GM12878 (cell line): ENCODE data around the gene FNDC3B. TPM values are rescaled to one million over a fixed set of nuclear protein-coding genes. Genes with fewer than 3 reads are reported as not detected.

Experiments
- ATAC-seq: fragments of 200-7000 bp; cut with Tn5 transposase; 3 replicates; pipeline ENCODE4 v1.9.1; 2020; ENCODE audit warnings: mild to moderate bottlenecking, moderate library complexity
- BruUV-seq: library from RNA; stranded (reverse); fragments of 400-500 nt; replicated peaks from 2 replicates; lab custom pipeline; 2021; lab: Mats Ljungman, UMichigan
- CTCF ChIA-PET: fragments of 300-600 bp; sonication (Branson Sonifier 250); formaldehyde crosslinking; extraction: SDS; loops from one replicate; lab custom pipeline; 2021; ENCODE audit warnings: inconsistent platforms; lab: Yijun Ruan, JAX
- POLR2A ChIA-PET: fragments of 350-600 bp; formaldehyde crosslinking; extraction: SDS; loops from one replicate; lab custom pipeline; 2021; ENCODE audit warnings: inconsistent platforms; lab: Charles Lee
- RAD21 ChIA-PET: fragments of 300-600 bp; sonication (Branson Sonifier 250); formaldehyde crosslinking; loops from one replicate; lab custom pipeline; 2023; ENCODE audit warnings: antibody characterized with exemption; ENCODE audit not compliant: unreplicated experiment; lab: Charles Lee
- SMC1A ChIA-PET: fragments of 300-600 bp; sonication (Branson Sonifier 250); formaldehyde crosslinking; loops from one replicate; lab custom pipeline; 2023; ENCODE audit not compliant: unreplicated experiment, uncharacterized antibody; lab: Charles Lee
- DNase-seq: peaks from one replicate; pipeline ENCODE4 v3.0.0-alpha.2; 2011; ENCODE audit warnings: low read depth, low spot score
- FAIRE-seq: peaks from 3 replicates; lab custom pipeline; 2011; peaks lifted over from hg19 to GRCh38; lab: Jason Lieb, UNC
- H2AFZ ChIP-seq: 2 replicates; pipeline ENCODE4 v1.6.0; 2011; ENCODE audit warnings: low read depth, low read length, control low read depth; ENCODE audit not compliant: control insufficient read depth
- H3K27ac ChIP-seq: 2 replicates; pipeline ENCODE4 v1.5.1; 2011; ENCODE audit warnings: control low read depth; ENCODE audit not compliant: control insufficient read depth, insufficient read depth
- H3K27me3 ChIP-seq, 2 experiments: replicated peaks in 1 of 2; 2 replicates each; pipeline versions ENCODE4 v1.6.0 to v1.6.1; 2011; ENCODE audit warnings: low read length in 1 of 2; ENCODE audit not compliant: control insufficient read depth in 2 of 2, insufficient read depth in 2 of 2
- H3K36me3 ChIP-seq, 2 experiments: 2 replicates each; pipeline ENCODE4 v1.5.1; 2011; ENCODE audit warnings: low read length in 1 of 2; ENCODE audit not compliant: control insufficient read depth in 2 of 2, insufficient read depth in 2 of 2
- H3K4me1 ChIP-seq: 2 replicates; pipeline ENCODE4 v1.6.1; 2011; ENCODE audit warnings: mild to moderate bottlenecking, low read length, moderate library complexity, mixed read lengths; ENCODE audit not compliant: control insufficient read depth, insufficient read depth
- H3K4me2 ChIP-seq: 2 replicates; pipeline ENCODE4 v1.6.0; 2011; ENCODE audit warnings: control low read depth; ENCODE audit not compliant: control insufficient read depth, insufficient read depth
- H3K4me3 ChIP-seq: fragments of 200-600 bp; sonication (generic); 2 replicates; pipeline ENCODE4 v1.5.1; 2016
- H3K79me2 ChIP-seq: 2 replicates; pipeline ENCODE4 v1.6.0; 2011; ENCODE audit warnings: low read length; ENCODE audit not compliant: control insufficient read depth, insufficient read depth
- H3K9ac ChIP-seq: 2 replicates; pipeline ENCODE4 v1.8.0; 2011; ENCODE audit warnings: low read length, control low read depth, mixed read lengths; ENCODE audit not compliant: control insufficient read depth, insufficient read depth
- H3K9me3 ChIP-seq: replicated peaks from 3 replicates; pipeline ENCODE4 v1.5.1; 2011; ENCODE audit warnings: mild to moderate bottlenecking, low read length; ENCODE audit not compliant: control insufficient read depth, insufficient read depth
- H4K20me1 ChIP-seq: 2 replicates; pipeline ENCODE4 v1.6.0; 2011; ENCODE audit not compliant: control insufficient read depth, insufficient read depth
- CREM ChIP-seq: IDR thresholded peaks from 2 replicates; pipeline ENCODE4 v1.6.1; 2014; ENCODE audit warnings: antibody characterized with exemption, low read depth
- CTCF ChIP-seq, 3 experiments: IDR thresholded peaks in 2 of 3; conservative IDR thresholded peaks in 1 of 3; 2 replicates each; pipeline ENCODE4 v1.5.1; 2011; ENCODE audit warnings: low read depth in 3 of 3, low read length in 3 of 3, mild to moderate bottlenecking in 3 of 3, control low read depth in 2 of 3, moderate library complexity in 2 of 3, inconsistent platforms in 1 of 3, mixed read lengths in 1 of 3; ENCODE audit not compliant: control insufficient read depth in 2 of 3, insufficient read depth in 1 of 3; ENCODE audit errors: extremely low read depth in 1 of 3
- E2F8 ChIP-seq: fragments of 450-650 bp; IDR thresholded peaks from 2 replicates; pipeline ENCODE4 v1.6.1; 2018; ENCODE audit warnings: mild to moderate bottlenecking, low read depth, moderate library complexity; ENCODE audit not compliant: partially characterized antibody
- EP300 ChIP-seq, 2 experiments: fragments of 150-350 bp in 1 of 2; IDR thresholded peaks; 2 replicates each; pipeline ENCODE4 v1.6.1; 2011 to 2012; ENCODE audit warnings: low read depth in 2 of 2, low read length in 2 of 2, borderline replicate concordance in 1 of 2, improper control_type of control experiment in 1 of 2, inconsistent platforms in 1 of 2; ENCODE audit not compliant: control insufficient read depth in 1 of 2
- MTA2 ChIP-seq: fragments of 450-650 bp; IDR thresholded peaks from 2 replicates; pipeline ENCODE4 v1.6.1; 2016; ENCODE audit warnings: low read depth, mild to moderate bottlenecking, moderate library complexity
- NR2F1 ChIP-seq: fragments of 450-650 bp; conservative IDR thresholded peaks from 2 replicates; pipeline ENCODE4 v1.6.1; 2017; ENCODE audit warnings: mild to moderate bottlenecking
- PAX8 ChIP-seq: fragments of 450-650 bp; IDR thresholded peaks from 2 replicates; pipeline ENCODE4 v1.6.1; 2017; ENCODE audit warnings: mild to moderate bottlenecking, moderate library complexity
- POU2F2 ChIP-seq: IDR thresholded peaks from 3 replicates; pipeline ENCODE4 v1.6.1; 2011; ENCODE audit warnings: low read depth, mild to moderate bottlenecking, low read length, borderline replicate concordance
- RBBP5 ChIP-seq: fragments of 200-600 bp; sonication (generic); conservative IDR thresholded peaks from 2 replicates; pipeline ENCODE4 v1.6.1; 2016
- SMAD1 ChIP-seq: fragments of 450-650 bp; IDR thresholded peaks from 2 replicates; pipeline ENCODE4 v1.6.1; 2018; ENCODE audit warnings: mild to moderate bottlenecking, low read depth; ENCODE audit not compliant: partially characterized antibody
- STAT1 ChIP-seq: fragments of 450-650 bp; conservative IDR thresholded peaks from 2 replicates; pipeline ENCODE4 v1.6.1; 2014; ENCODE audit warnings: antibody characterized with exemption, mild to moderate bottlenecking
- TCF3 ChIP-seq: IDR thresholded peaks from 2 replicates; pipeline ENCODE4 v1.6.1; 2012; ENCODE audit warnings: low read depth, mild to moderate bottlenecking, low read length, borderline replicate concordance; ENCODE audit not compliant: insufficient read depth
- USF2 ChIP-seq: IDR thresholded peaks from 2 replicates; pipeline ENCODE4 v1.6.1; 2011; ENCODE audit warnings: low read depth, low read length, improper control_type of control experiment, borderline replicate concordance
- ZBTB40 ChIP-seq: fragments of 450-650 bp; IDR thresholded peaks from 2 replicates; pipeline ENCODE4 v1.6.1; 2016; ENCODE audit warnings: mild to moderate bottlenecking, moderate library complexity, borderline replicate concordance
- WGBS: methylation state at CpG from one replicate; pipeline ENCODE4 v1.1.6; 2016; ENCODE audit warnings: low lambda C conversion rate; ENCODE audit not compliant: insufficient replicate concordance, insufficient coverage; ENCODE audit errors: missing lambda C conversion rate; 5-methylcytosine and 5-hydroxymethylcytosine counted together
- in situ Hi-C: fragments of 300-500 bp; cut with MboI; formaldehyde crosslinking; loops from 9 replicates; pipeline ENCODE4 v1.14.3; 2018; ENCODE audit warnings: mixed read lengths
- intact Hi-C: fragments of 100-400 bp; cut with micrococcal nuclease; formaldehyde crosslinking; loops from one replicate; pipeline ENCODE4 v1.14.2; 2022; ENCODE audit not compliant: unreplicated experiment
- polyA plus RNA-seq, 11 experiments: library from polyadenylated mRNA; depleted of rRNA in 4 of 11; unstranded in 6 of 11; stranded (reverse) in 5 of 11; fragments of >200 nt; fragmentation: Nextera tagmentation in 4 of 11; fragmentation: Illumina TruSeq in 1 of 11; extraction: Ambion mirVana in 4 of 11; extraction: Trizol in 1 of 11; gene quantifications; 1 replicate in 1 of 11; 2 replicates in 10 of 11; pipeline versions ENCODE4 v1.2.1 to v1.2.3, GENCODE V29; 2011 to 2016; ENCODE audit warnings: inconsistent platforms in 2 of 11, missing spikeins in 2 of 11, low read depth in 1 of 11
- total RNA-seq, 4 experiments: library from RNA; depleted of rRNA in 3 of 4; stranded (reverse); fragments of >200 nt in 3 of 4; fragmentation: Illumina TruSeq in 1 of 4; extraction: Trizol in 1 of 4; gene quantifications; 2 replicates each; pipeline versions ENCODE4 v1.2.1 to v1.2.3, GENCODE V29; 2013 to 2021

The FNDC3B gene
- total and polyA plus RNA-seq, 10 of the 15 experiments (the other 5 are each of a cell fraction or from before 2014, with no cell fraction given): 7.9 to 35.0 (median 18.5) TPM

GRCh38 chr3:172021164-172021563, 18.2 kb upstream of the FNDC3B start:
- POLR2A ChIA-PET: no interaction called here
- FAIRE-seq: no peak
- TF ChIP-seq SMAD1 (no peak), EP300 (IDR thresholded peaks at IDR 0.05; ENCODE audit: borderline replicate concordance in 1 of 2, control insufficient read depth in 1 of 2, low read depth in 2 of 2, low read length in 2 of 2) (no peak), POU2F2 (no peak), ZBTB40 (no peak), CTCF (IDR thresholded peaks at IDR 0.05 in 2 of 3, conservative IDR thresholded peaks at IDR 0.05 in 1 of 3; ENCODE audit: control insufficient read depth in 2 of 3, extremely low read depth in 1 of 3, insufficient read depth in 1 of 3, low read depth in 3 of 3, low read length in 3 of 3) (no peak), E2F8 (no peak), NR2F1 (no peak), STAT1 (no peak), USF2 (no peak), PAX8 (no peak), RBBP5 (no peak), CREM (no peak), TCF3 (no peak), MTA2 (no peak)

More at GRCh38 chr3:172021164-172021563, 18.2 kb upstream of the FNDC3B start:
- DNase-seq: no peak
- in situ Hi-C loops (no loop called here), intact Hi-C loops (no loop called here)
- CTCF ChIA-PET: interaction anchor here (0.6 to 2.8 kb wide), 2 partner anchors 14 to 110 kb away, joined by 3 to 12 read pairs; no protein-coding TSS in a partner anchor
- no peak overlapping the region for H3K4me2 ChIP-seq
- no peaks in the 10 kb centered on the region for H3K9me3 ChIP-seq
- H3K27ac ChIP-seq: no peak overlapping the region
- SMC1A ChIA-PET: interaction anchor here (1.2 kb wide), 2 partner anchors 14 to 80 kb away, joined by 4 read pairs; no protein-coding TSS in a partner anchor
- H3K4me3 ChIP-seq: no peak overlapping the region
- RAD21 ChIA-PET: interaction anchor here (0.8 kb wide), 1 partner anchor 17 kb away, joined by 3 read pairs; no protein-coding TSS in a partner anchor
- no peaks in the 10 kb centered on the region for H3K79me2 ChIP-seq
- no peaks in the 10 kb centered on the region for H4K20me1 ChIP-seq
- no peaks in the 10 kb centered on the region for H3K27me3 ChIP-seq
- 0% methylated on average over 1 of the region's 1 CpG for WGBS
- no peaks in the 10 kb centered on the region for H3K4me1 ChIP-seq
- no peak overlapping the region for H2AFZ ChIP-seq
- BruUV-seq: no TSS peak
- no peak for ATAC-seq
- no peaks in the 10 kb centered on the region for H3K36me3 ChIP-seq
- H3K9ac ChIP-seq: no peak overlapping the region
